SK-N-SH (cell line): Measurements from ENCODE around the gene GPATCH11.

ENCODE experiments used
- CTCF ChIP-seq: fragments of 200-600 bp; sonication (generic); IDR thresholded peaks from 2 replicates; pipeline ENCODE4 v1.6.1; 2017; ENCODE audit warnings: antibody characterized with exemption, mild to moderate bottlenecking, moderate library complexity
- EP300 ChIP-seq, 2 experiments: IDR thresholded peaks; 2 replicates each; pipeline versions ENCODE4 v1.4.0 to v1.6.1; 2012; ENCODE audit warnings: borderline replicate concordance in 1 of 2, low read depth in 1 of 2, low read length in 1 of 2
- EZH2phosphoT487 ChIP-seq: fragments of 200-600 bp; sonication (generic); IDR thresholded peaks from 2 replicates; pipeline ENCODE4 v1.6.1; 2017; ENCODE audit warnings: low read depth, mixed run types, mild to moderate bottlenecking, antibody characterized with exemption, moderate library complexity, borderline replicate concordance
- FOXJ3 ChIP-seq: sonication (generic); formaldehyde crosslinking; IDR thresholded peaks from 2 replicates; pipeline ENCODE4 v1.5.1; 2020; ENCODE audit warnings: mild to moderate bottlenecking, missing genetic modification reagents
- FOXM1 ChIP-seq: IDR thresholded peaks from 2 replicates; pipeline ENCODE4 v1.4.0; 2012; ENCODE audit warnings: low read depth, mild to moderate bottlenecking
- MAX ChIP-seq: IDR thresholded peaks from 2 replicates; pipeline ENCODE4 v1.4.0; 2012; ENCODE audit warnings: low read depth
- NRF1 ChIP-seq: IDR thresholded peaks from 2 replicates; pipeline ENCODE4 v1.6.1; 2012; ENCODE audit warnings: low read depth, mild to moderate bottlenecking, low read length
- PBX3 ChIP-seq: IDR thresholded peaks from 2 replicates; pipeline ENCODE4; 2012
- POLR2AphosphoS5 ChIP-seq: IDR thresholded peaks from 2 replicates; pipeline ENCODE4 v1.6.1; 2012; ENCODE audit warnings: low read depth, low read length
- SIN3A ChIP-seq: IDR thresholded peaks from 2 replicates; pipeline ENCODE4 v1.6.1; 2012; ENCODE audit warnings: low read depth, mild to moderate bottlenecking, low read length, moderate library complexity, borderline replicate concordance
- TCF12 ChIP-seq: IDR thresholded peaks from 2 replicates; pipeline ENCODE4 v1.4.0; 2012
- USF1 ChIP-seq: IDR thresholded peaks from 2 replicates; pipeline ENCODE4 v1.4.0; 2012; ENCODE audit warnings: low read depth, borderline replicate concordance
- ZBTB33 ChIP-seq: IDR thresholded peaks from 2 replicates; pipeline ENCODE4 v1.4.0; 2012; ENCODE audit warnings: low read depth, borderline replicate concordance

- TF ChIP-seq FOXJ3 (CRISPR knock-in tag) (no peak), POLR2AphosphoS5 (no peak), CTCF (no peak), ZBTB33 (no peak), NRF1 (no peak), USF1 (no peak), SIN3A (no peak), FOXM1 (no peak), TCF12 (no peak), MAX (no peak), PBX3 (no peak), EP300 (IDR thresholded peaks at IDR 0.05; ENCODE audit: borderline replicate concordance in 1 of 2, low read depth in 1 of 2, low read length in 1 of 2) (no peak), EZH2phosphoT487 (no peak)
Measured at GRCh38 chr2:37091873-37092272, 7.6 kb downstream of the GPATCH11 start.
